Kidney (tissue), 14 donors: ENCODE measurements around the gene FZD7. TPM values are rescaled to one million over a fixed set of nuclear protein-coding genes. Genes with fewer than 3 reads are reported as not detected.

Experiments
- DNase-seq, 5 donors: peaks; one replicate each; pipeline ENCODE4 v3.0.0-alpha.2; 2013 to 2020
- FAIRE-seq: peaks from 2 replicates; lab custom pipeline; 2012; peaks lifted over from hg19 to GRCh38; lab: Jason Lieb, UNC
- H3K27ac ChIP-seq, 2 donors: one replicate each; pipeline ENCODE4 v1.7.0; 2013; ENCODE audit warnings: low read depth in 2 of 2, low read length in 2 of 2, inconsistent platforms in 1 of 2
- H3K27me3 ChIP-seq: one replicate; pipeline ENCODE4 v1.7.1; 2013; ENCODE audit warnings: low read length, inconsistent platforms; ENCODE audit not compliant: control insufficient read depth, insufficient read depth
- H3K36me3 ChIP-seq, 3 donors: one replicate each; pipeline versions ENCODE4 v1.7.0 to v1.7.1; 2013; ENCODE audit warnings: low read length in 3 of 3, control low read depth in 1 of 3, inconsistent platforms in 1 of 3; ENCODE audit not compliant: insufficient read depth in 3 of 3, control insufficient read depth in 2 of 3
- H3K4me1 ChIP-seq, 3 donors: one replicate each; pipeline versions ENCODE4 v1.7.0 to v1.7.1; 2013; ENCODE audit warnings: low read length in 3 of 3, inconsistent platforms in 1 of 3, low read depth in 1 of 3; ENCODE audit not compliant: control insufficient read depth in 2 of 3, insufficient read depth in 2 of 3
- H3K4me3 ChIP-seq, 3 donors: one replicate each; pipeline versions ENCODE4 v1.7.0 to v1.8.1; 2013; ENCODE audit warnings: low read length in 3 of 3, control low read depth in 1 of 3, inconsistent platforms in 1 of 3
- H3K9ac ChIP-seq, 3 donors: one replicate each; pipeline versions ENCODE4 v1.7.0 to v1.7.1; 2013; ENCODE audit warnings: low read length in 3 of 3, control low read depth in 1 of 3, inconsistent platforms in 1 of 3
- H3K9me3 ChIP-seq, 3 donors: one replicate each; pipeline versions ENCODE4 v1.7.0 to v1.7.1; 2013; ENCODE audit warnings: low read length in 3 of 3, control low read depth in 1 of 3, inconsistent platforms in 1 of 3; ENCODE audit not compliant: control insufficient read depth in 2 of 3, insufficient read depth in 1 of 3
- intact Hi-C: fragments of 100-400 bp; cut with DNase I; formaldehyde crosslinking; loops from one replicate; pipeline ENCODE4 v1.11.1; 2022
- polyA plus RNA-seq: library from polyadenylated mRNA; stranded (reverse); fragments of 350-450 nt; fragmentation: Illumina TruSeq; extraction: RNeasy Lipid Tissue Mini Kit (QIAGEN cat#74804); gene quantifications from one replicate; pipeline ENCODE4 v1.2.3, GENCODE V29; 2014; ENCODE audit warnings: low read depth, low replicate concordance; ENCODE audit not compliant: insufficient read depth
- total RNA-seq: library from RNA; stranded (reverse); fragmentation: NEBNext Ultra II Directional; extraction: Animal tissue kit (Norgen Biotek cat#: 25700); gene quantifications from one replicate; pipeline ENCODE4 v1.2.1, GENCODE V29; 2021
- TF ChIP-seq, protein P1 (sequence below): IDR thresholded peaks from 3 replicates; pipeline ENCODE4 v1.5.1; 2012; ENCODE audit warnings: mild to moderate bottlenecking, moderate library complexity, borderline replicate concordance; ENCODE audit not compliant: insufficient read depth; ENCODE audit errors: extremely low read depth
- donor health status: control.
- donor health status: control.
- donor health status: control.
- donor health status: control.
- donor health status: control.
- donor health status: DM: yes; HTN: yes; CAD: no.
- donor health status: Normal renal cell carcinoma (clear cell type).

Gene FZD7
- total and polyA plus RNA-seq, 2 donors from 2014 or later: 5.6 to 14.0 TPM

DNA sequence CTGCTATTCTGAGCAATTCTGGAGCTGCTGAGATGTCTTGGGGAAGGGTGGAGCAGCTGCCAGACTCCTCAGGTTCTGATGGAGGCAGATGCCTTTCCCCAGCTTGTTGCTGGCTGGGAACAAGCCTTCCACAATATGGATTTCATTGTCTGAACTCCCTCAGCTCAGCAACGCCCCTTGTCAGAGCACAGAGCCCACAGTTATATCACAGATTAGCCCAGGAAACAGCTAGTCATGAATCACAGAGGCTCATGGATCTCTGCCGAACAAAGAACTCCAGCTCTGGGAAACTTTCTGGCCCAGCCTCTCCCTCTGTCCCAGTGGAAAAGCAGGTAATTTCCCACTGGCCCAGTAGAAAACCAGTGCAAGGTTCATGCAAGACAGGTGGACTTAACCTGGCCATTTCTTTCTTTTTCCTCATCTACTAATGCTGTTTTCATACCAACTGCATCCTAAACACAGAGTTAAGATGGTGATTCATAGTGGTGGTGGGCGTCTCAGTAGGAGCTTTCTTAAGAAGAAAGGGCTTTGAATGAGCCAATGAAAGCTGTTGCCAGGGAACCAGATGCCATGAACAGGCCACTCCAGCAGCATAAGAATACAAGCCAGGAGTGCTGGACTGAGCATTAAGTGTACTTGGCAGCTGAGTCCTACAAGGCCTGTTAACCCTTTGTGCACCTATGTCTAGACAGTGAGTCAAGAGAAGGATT, 30.7 kb downstream of the FZD7 start:
- Histone ChIP-seq H3K9ac (no peak overlapping the region), H3K4me1 (no peaks in the 10 kb centered on the region), H3K27ac (no peak overlapping the region), H3K9me3 (no peaks in the 10 kb centered on the region), H3K27me3 (no peaks in the 10 kb centered on the region), H3K4me3 (no peak overlapping the region), H3K36me3 (no peaks in the 10 kb centered on the region)
- TF ChIP-seq, protein P1, sequence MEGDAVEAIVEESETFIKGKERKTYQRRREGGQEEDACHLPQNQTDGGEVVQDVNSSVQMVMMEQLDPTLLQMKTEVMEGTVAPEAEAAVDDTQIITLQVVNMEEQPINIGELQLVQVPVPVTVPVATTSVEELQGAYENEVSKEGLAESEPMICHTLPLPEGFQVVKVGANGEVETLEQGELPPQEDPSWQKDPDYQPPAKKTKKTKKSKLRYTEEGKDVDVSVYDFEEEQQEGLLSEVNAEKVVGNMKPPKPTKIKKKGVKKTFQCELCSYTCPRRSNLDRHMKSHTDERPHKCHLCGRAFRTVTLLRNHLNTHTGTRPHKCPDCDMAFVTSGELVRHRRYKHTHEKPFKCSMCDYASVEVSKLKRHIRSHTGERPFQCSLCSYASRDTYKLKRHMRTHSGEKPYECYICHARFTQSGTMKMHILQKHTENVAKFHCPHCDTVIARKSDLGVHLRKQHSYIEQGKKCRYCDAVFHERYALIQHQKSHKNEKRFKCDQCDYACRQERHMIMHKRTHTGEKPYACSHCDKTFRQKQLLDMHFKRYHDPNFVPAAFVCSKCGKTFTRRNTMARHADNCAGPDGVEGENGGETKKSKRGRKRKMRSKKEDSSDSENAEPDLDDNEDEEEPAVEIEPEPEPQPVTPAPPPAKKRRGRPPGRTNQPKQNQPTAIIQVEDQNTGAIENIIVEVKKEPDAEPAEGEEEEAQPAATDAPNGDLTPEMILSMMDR: no peak
- FAIRE-seq: no peak
- peak in 2 of 5 donors; percentile 17 to 55 for DNase-seq
- intact Hi-C loops: no loop called here

DNA sequence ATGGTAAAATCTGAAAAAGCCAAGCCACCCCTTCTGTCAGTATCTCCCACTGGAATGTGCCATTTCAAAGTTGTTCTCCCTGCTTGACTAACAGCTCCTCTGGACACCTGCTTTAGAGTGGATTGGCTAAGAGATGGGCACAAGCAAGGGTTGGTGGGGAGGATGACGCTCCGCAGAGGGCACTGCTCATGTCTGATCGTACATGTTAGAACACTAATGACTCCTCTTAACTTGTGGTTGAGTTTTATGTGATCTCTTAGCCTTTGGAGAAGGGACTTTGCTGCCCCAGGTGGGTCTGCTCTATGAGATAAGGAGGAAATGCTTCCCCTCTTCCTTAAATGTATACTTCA, 31.2 kb downstream of the FZD7 start:
- H3K9ac ChIP-seq: no peak overlapping the region
- H3K27me3 ChIP-seq: no peaks in the 10 kb centered on the region
- TF ChIP-seq, protein P1: no peak
- H3K4me1 ChIP-seq: no peaks in the 10 kb centered on the region
- FAIRE-seq: no peak
- no peak overlapping the region for H3K4me3 ChIP-seq
- no peaks in the 10 kb centered on the region for H3K9me3 ChIP-seq
- no peak overlapping the region for H3K27ac ChIP-seq
- intact Hi-C loops: no loop called here
- DNase-seq: no peak
- no peaks in the 10 kb centered on the region for H3K36me3 ChIP-seq

DNA sequence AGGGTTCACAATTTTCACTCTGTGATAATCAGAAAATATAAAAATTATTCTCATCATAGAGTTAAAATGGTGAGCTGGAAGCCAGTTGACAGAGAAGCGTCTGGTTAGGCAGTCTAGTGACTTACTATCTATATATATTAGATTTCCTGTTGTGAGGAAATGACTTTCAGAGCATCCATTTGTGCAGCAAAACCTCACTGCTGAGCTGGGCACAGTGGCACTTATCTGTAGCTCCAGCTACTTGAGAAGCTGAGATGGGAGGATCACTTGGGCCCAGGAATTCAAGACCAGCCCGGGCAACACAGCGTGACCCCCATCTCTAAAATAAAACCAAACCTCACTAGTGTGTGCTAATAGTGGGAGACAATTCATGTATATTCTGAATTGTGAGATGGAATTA, 32.2 kb downstream of the FZD7 start:
- Histone ChIP-seq H3K4me3 (no peak overlapping the region), H3K27me3 (no peaks in the 10 kb centered on the region), H3K4me1 (no peaks in the 10 kb centered on the region), H3K27ac (no peak overlapping the region), H3K9me3 (no peaks in the 10 kb centered on the region), H3K36me3 (no peaks in the 10 kb centered on the region), H3K9ac (no peak overlapping the region)
- FAIRE-seq: no peak
- DNase-seq: no peak
- TF ChIP-seq, protein P1: no peak
- intact Hi-C loops: no loop called here

DNA sequence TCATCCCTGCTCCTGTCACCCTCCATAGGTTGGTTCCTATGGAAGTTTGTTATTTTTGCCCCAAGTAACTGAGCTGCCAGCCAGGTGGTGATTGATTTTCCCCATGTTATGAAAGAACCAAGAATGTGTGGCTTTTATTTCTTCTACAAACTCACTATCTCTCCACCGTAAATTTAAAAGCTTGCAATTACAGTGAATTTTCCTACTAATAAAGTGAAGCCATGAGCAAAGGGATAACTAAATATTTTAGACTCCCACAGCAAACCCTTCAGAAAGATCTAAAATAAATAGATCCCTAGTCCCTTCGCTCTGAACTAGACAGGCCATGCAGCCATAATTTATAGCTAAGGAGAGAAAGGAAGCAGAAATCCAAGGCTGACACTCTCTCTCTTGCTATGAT, 33.2 kb downstream of the FZD7 start:
- Histone ChIP-seq H3K27me3 (no peaks in the 10 kb centered on the region), H3K4me3 (no peak overlapping the region), H3K4me1 (no peaks in the 10 kb centered on the region), H3K9me3 (no peaks in the 10 kb centered on the region), H3K27ac (no peak overlapping the region), H3K36me3 (no peaks in the 10 kb centered on the region), H3K9ac (no peak overlapping the region)
- intact Hi-C loops: no loop called here
- FAIRE-seq: no peak
- DNase-seq: peak in 2 of 5 donors; percentile 70 to 75
- TF ChIP-seq, protein P1: no peak
